HG02840 (cell line): ENCODE data around the gene OR52A5.

Experiments used
- ATAC-seq: cut with Tn5 transposase; IDR thresholded peaks from one replicate; pipeline ENCODE4 v1.9.1; 2021; ENCODE audit warnings: mild to moderate bottlenecking, moderate library complexity, moderate number of reproducible peaks; ENCODE audit not compliant: unreplicated experiment, low FRiP score

Gene OR52A5

GRCh38 chr11:5118893-5119292, 19.3 kb downstream of the OR52A5 start:
- no peak for ATAC-seq

DNA sequence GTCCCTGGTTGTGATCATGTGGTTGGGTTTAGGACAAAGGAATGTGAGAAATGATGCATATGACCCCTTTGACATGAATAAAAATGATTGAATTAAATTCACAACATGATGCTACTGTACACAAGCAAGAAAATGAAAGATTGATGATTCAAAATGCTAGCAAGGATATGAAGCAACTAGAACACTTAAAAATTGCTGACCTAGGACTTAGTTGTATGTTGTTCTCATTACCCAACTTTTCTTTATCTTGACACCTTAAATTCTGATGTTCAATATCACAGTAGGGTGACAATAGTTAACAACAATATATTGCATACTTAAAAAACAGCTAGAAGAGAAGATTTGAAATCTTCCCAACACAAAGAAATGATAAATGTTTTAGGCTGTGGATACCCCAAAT, 20.6 kb downstream of the OR52A5 start:
- no peak for ATAC-seq

DNA sequence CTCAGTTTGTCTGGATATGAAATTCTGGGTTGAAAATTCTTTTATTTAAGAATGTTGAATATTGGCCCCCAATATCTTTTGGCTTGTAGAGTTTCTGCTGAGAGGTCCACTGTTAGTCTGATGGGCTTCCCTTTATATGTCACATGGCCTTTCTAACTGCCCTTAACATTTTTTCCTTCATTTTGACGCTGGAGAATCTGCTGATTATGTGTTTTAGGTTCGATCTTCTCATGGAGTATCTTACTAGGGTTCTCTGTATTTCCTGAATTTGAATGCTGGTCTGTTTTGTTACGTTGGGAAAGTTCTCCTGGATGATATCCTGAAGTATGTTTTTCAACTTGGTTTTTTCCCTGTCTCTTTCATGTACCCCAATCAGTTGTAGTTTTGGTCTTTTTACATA, 22.8 kb downstream of the OR52A5 start:
- ATAC-seq, result no peak

DNA sequence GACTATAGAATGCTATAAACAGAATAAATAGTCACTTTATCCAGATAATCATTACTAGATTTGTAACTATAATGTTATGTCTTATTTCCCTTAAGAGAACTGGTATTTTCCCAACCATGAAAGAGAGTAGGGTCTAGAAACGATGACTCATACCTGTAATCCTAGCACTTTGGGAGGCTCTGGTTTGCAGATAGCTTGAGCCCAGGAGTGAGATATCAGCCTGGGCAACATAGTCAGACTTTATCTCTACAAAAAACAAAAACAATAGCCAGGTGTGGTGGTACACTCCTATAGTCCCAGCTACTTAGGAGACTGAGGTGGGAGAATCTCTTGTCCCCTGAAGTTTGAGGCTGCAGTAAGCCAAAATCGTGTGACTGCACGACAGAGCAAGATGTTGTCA, 30.9 kb downstream of the OR52A5 start:
- ATAC-seq, result no peak

- no peak for ATAC-seq
These were observed 35.1 kb downstream of the OR52A5 start for GRCh38 chr11:5103066-5103465.

DNA sequence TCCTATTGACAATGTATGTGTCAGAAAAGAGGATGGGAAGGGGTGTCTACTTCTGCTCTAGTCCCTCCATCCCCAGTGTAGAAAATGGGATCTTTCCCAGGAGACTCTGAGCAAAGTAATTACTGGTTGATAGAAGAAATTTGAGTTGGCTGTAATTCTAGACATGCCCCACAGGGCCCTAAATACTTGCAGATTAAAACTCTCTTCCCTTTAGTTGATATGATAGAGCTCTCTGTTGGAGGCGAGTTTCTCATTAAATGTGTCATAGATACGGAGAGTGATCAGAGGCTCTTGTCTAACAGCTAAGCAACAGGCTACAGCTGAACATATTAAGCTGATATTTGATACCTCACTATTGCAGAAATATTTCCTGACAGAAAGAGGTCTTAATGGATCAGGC, 35.9 kb downstream of the OR52A5 start:
- no peak for ATAC-seq

DNA sequence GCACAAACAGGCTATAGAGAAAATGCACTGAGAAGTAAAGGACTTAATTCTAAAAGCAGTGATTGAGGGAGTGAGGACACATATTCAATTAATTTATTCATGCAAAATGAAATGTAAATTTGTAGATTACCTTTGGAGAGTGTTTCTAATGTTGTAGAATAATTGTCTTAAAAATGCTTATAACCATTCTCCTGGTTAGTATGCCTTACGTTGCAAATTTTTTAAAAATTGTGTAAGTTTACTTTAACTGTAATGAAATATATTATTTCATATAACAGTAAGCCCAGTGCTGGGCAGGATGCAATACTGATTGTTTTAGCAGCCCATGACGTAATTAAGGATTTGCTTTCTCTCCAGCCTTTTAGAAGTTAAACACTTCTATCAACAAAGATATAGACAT, 42.1 kb downstream of the OR52A5 start:
- no peak for ATAC-seq

DNA sequence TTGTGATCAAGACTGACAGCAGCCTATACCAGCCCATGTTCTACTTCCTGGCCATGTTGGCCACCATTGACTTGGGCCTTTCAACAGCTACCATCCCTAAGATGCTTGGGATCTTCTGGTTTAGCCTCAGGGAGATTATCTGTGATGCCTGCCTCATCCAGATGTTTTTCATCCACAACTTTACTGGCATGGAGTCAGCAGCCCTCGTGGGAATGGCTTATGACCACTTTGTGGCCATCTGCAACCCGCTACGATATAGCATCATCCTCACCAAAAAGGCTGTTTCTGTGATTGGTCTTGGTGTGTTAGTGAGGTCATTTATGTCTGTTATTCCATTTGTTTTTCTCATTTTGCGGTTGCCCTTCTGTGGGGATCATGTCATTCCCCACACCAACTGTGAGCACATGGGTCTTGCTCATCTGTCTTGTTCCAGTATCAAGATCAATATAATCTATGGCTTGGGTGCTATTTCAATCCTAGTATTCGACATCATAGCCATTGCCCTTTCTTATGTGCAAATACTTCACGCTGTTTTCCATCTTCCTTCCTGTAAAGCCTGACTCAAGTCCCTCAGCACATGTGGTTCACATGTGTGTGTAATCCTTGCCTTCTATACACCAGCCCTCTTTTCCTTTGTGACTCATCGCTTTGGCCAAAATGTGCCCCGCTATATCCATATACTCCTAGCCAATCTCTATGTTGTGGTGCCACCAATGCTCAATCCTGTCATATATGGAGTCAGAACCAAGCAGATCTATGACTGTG, 45.2 kb downstream of the OR52A5 start:
- no peak for ATAC-seq

DNA sequence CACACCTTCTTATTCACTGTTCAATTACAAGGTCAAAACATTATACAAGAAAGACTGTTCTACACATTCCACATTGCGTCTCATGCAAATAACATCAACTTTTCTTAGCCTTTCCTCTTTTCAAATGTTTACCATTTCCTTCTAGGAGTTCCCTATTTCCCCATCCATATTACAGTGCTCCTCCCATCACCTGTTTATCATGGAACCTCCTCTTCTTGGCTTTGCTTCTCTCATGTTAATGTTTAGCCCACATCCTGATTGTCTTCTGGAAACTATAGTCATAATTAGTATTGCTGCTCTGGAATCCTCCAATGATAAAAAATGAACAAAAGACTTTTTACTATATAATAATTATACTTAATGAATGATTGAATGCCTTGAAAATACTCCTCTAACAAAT, 47.5 kb downstream of the OR52A5 start:
- no peak for ATAC-seq

- no peak for ATAC-seq
These were observed 49.6 kb downstream of the OR52A5 start for GRCh38 chr11:5088556-5088955.

DNA sequence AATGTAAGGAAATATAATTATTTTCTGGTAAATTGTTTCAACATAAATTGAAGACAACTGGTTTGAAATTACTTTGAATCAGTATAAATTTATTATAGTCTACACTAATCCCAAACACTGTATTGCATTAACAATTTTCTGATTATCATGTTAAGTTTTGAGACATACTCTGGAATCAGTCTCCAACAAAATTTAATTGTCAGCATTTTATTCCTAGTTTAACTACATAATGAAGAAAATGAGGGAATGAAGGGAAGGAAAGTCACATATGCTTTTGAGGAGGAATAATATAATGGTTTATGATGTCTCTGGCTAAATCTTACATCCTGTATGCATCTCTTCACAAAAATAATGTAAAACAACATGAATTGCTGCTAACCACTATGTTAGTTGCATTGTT, 54.6 kb downstream of the OR52A5 start:
- ATAC-seq, result no peak

GRCh38 chr11:5081405-5081804, 56.8 kb downstream of the OR52A5 start:
- no peak for ATAC-seq
